Endothelial cell (in vitro differentiated cells): ENCODE data around the gene SPATA45. TPM values are rescaled to one million over a fixed set of nuclear protein-coding genes. Genes with fewer than 3 reads are reported as not detected.
"Not testable (repeated sequence)": the region's sequence is repeated elsewhere in the genome, so short reads cannot be mapped to it uniquely, and the experiment has no call there.

Experiments
- DNase-seq: peaks from one replicate; pipeline ENCODE4 v3.0.0; 2021; ENCODE audit warnings: low spot score
- H3K27ac Mint-ChIP-seq: one replicate; pipeline ENCODE4 v1.8.0; 2021; ENCODE audit warnings: mixed read lengths, inconsistent platforms; ENCODE audit not compliant: unreplicated experiment
- H3K27me3 Mint-ChIP-seq: one replicate; pipeline ENCODE4 v1.8.0; 2021; ENCODE audit warnings: mild to moderate bottlenecking, moderate library complexity, mixed read lengths, inconsistent platforms; ENCODE audit not compliant: unreplicated experiment
- H3K36me3 Mint-ChIP-seq: one replicate; pipeline ENCODE4 v1.8.0; 2021; ENCODE audit warnings: mild to moderate bottlenecking, low read depth, mixed read lengths, inconsistent platforms; ENCODE audit not compliant: unreplicated experiment
- H3K4me1 Mint-ChIP-seq: one replicate; pipeline ENCODE4 v1.8.0; 2021; ENCODE audit warnings: mild to moderate bottlenecking, mixed read lengths, inconsistent platforms; ENCODE audit not compliant: unreplicated experiment
- H3K4me3 Mint-ChIP-seq: one replicate; pipeline ENCODE4 v1.8.0; 2021; ENCODE audit warnings: mild to moderate bottlenecking, mixed read lengths, inconsistent platforms; ENCODE audit not compliant: unreplicated experiment
- H3K9me3 Mint-ChIP-seq: one replicate; pipeline ENCODE4 v1.8.0; 2021; ENCODE audit warnings: mixed read lengths, inconsistent platforms; ENCODE audit not compliant: unreplicated experiment
- CTCF ChIP-seq: fragments of 200-600 bp; sonication (generic); IDR thresholded peaks from one replicate; pipeline ENCODE4 v1.5.0; 2021; ENCODE audit warnings: antibody characterized with exemption; ENCODE audit not compliant: unreplicated experiment
- total RNA-seq: library from RNA; stranded (reverse); fragmentation: NEBNext Ultra II Directional; extraction: Animal tissue kit (Norgen Biotek cat#: 25700); gene quantifications from one replicate; pipeline ENCODE4 v1.2.1, GENCODE V29; 2021; ENCODE audit not compliant: unreplicated experiment

Gene SPATA45
- total RNA-seq, 1 donor from 2014 or later: 0.82 TPM

DNA sequence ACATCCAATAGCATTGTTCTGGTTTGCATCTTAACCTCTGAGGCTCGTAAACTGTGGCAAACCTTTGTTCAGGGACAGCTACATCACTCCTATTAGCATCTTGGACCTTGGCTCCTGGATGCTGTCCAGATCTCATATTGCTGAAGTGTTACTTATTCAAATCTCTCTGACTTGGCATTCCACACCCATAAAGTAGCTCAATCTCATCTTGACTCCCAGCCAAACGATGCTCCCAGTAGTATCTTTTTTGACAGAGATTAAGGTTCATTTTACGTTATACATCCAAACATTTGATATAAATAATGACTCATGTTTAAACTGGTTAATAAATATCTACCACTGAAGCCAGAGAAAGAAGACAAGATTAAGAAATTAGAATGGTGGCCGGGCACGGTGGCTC is 6.2 kb upstream of the SPATA45 start:
- no peak overlapping the region for H3K4me3 Mint-ChIP-seq
- no peaks in the 10 kb centered on the region for H3K27me3 Mint-ChIP-seq
- DNase-seq: no peak
- no peaks in the 10 kb centered on the region for H3K9me3 Mint-ChIP-seq
- peaks cover 2% of the 10 kb centered on the region for H3K4me1 Mint-ChIP-seq
- no peaks in the 10 kb centered on the region for H3K36me3 Mint-ChIP-seq
- no peak for TF ChIP-seq CTCF
- no peak overlapping the region for H3K27ac Mint-ChIP-seq

GRCh38 chr1:212852105-212852688 is 4.7 kb upstream of the SPATA45 start:
- no peak overlapping the region for H3K27ac Mint-ChIP-seq
- no peaks in the 10 kb centered on the region for H3K9me3 Mint-ChIP-seq
- no peak overlapping the region for H3K4me3 Mint-ChIP-seq
- no peak for DNase-seq
- no peaks in the 10 kb centered on the region for H3K27me3 Mint-ChIP-seq
- TF ChIP-seq CTCF: no peak
- H3K4me1 Mint-ChIP-seq: no peaks in the 10 kb centered on the region
- no peaks in the 10 kb centered on the region for H3K36me3 Mint-ChIP-seq

- H3K27me3 Mint-ChIP-seq: not testable (repeated sequence)
Observed at GRCh38 chr1:212844521-212844920, 2.9 kb downstream of the SPATA45 start.

GRCh38 chr1:212838145-212838544 is 9.3 kb downstream of the SPATA45 start:
- H3K27ac Mint-ChIP-seq: no peak overlapping the region
- no peaks in the 10 kb centered on the region for H3K27me3 Mint-ChIP-seq
- H3K4me1 Mint-ChIP-seq: no peaks in the 10 kb centered on the region
- no peaks in the 10 kb centered on the region for H3K36me3 Mint-ChIP-seq
- H3K9me3 Mint-ChIP-seq: no peaks in the 10 kb centered on the region
- no peak for DNase-seq
- TF ChIP-seq CTCF: no peak
- H3K4me3 Mint-ChIP-seq: no peak overlapping the region

More at GRCh38 chr1:212844521-212844920, 2.9 kb downstream of the SPATA45 start:
- H3K9me3 Mint-ChIP-seq, H3K4me1 Mint-ChIP-seq, DNase-seq, H3K4me3 Mint-ChIP-seq, H3K27ac Mint-ChIP-seq, H3K36me3 Mint-ChIP-seq: not testable (repeated sequence)

GRCh38 chr1:212833211-212834207 is 13.9 kb downstream of the SPATA45 start:
- not testable (repeated sequence) for H3K4me3 Mint-ChIP-seq, H3K9me3 Mint-ChIP-seq, DNase-seq, H3K36me3 Mint-ChIP-seq, H3K27ac Mint-ChIP-seq, H3K4me1 Mint-ChIP-seq, H3K27me3 Mint-ChIP-seq

DNA sequence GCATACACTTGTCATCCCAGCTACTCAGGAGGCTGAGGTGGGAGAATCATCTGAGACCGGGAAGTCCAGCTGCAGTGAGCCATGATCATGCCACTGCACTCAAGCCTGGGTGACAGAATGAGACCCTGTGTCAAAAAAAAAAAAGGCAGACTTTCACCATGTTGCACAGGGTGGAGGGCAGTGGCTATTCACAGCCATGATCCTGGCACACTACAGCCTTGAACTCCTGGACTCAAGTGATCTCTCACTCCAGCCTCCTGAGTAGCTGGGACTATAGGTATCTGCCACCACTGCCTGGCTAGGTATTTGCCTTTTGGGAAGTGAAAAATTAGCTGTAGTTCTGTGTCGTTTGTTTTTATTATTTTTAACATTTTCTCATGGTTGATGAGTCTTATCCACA is 19.1 kb downstream of the SPATA45 start:
- no peak for DNase-seq
- H3K4me3 Mint-ChIP-seq: no peak overlapping the region
- TF ChIP-seq CTCF: no peak
- H3K27me3 Mint-ChIP-seq: peaks cover 6% of the 10 kb centered on the region
- no peak overlapping the region for H3K27ac Mint-ChIP-seq
- H3K36me3 Mint-ChIP-seq: peaks cover 28% of the 10 kb centered on the region
- peaks cover 11% of the 10 kb centered on the region for H3K9me3 Mint-ChIP-seq
- H3K4me1 Mint-ChIP-seq: peaks cover 3% of the 10 kb centered on the region
